Pulmonary artery endothelial cell (primary cell): ENCODE data around the gene DHRS3. TPM values are rescaled to one million over a fixed set of nuclear protein-coding genes. Genes with fewer than 3 reads are reported as not detected.
A peak's percentile ranks its signal among the peaks of the same experiment; 100 is the strongest.

Source experiments
- DNase-seq: peaks from one replicate; pipeline ENCODE4 v3.0.0-alpha.2; 2011; ENCODE audit warnings: low read depth, low spot score
- total RNA-seq: library from RNA; depleted of rRNA; stranded (reverse); fragments of >200 nt; gene quantifications from 2 replicates; pipeline ENCODE4 v1.2.3, GENCODE V29; 2014

The DHRS3 gene
- total RNA-seq, 1 donor from 2014 or later, result 37.1 TPM

GRCh38 chr1:12554521-12555305, 63.3 kb downstream of the DHRS3 start:
- no peak for DNase-seq

DNA sequence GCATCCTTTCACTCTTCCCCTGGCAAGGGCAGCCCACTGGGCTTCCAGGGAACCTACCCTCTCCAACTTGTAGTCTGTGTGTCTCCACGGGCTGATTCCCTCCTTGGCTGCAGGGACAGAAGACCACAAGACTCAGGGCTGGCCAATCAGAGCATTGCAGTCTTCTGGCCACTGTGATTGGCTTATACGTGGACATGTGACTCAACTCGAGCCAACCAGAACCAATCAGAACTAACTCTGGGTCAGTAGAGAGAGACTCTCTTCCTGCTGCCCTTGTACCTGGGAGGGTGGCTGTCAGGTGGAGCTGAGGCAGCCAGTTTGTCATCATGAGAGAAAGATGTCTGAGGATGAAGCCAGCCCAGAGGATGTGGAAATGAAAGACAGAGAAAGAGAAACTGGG, 64.0 kb downstream of the DHRS3 start:
- no peak for DNase-seq

DNA sequence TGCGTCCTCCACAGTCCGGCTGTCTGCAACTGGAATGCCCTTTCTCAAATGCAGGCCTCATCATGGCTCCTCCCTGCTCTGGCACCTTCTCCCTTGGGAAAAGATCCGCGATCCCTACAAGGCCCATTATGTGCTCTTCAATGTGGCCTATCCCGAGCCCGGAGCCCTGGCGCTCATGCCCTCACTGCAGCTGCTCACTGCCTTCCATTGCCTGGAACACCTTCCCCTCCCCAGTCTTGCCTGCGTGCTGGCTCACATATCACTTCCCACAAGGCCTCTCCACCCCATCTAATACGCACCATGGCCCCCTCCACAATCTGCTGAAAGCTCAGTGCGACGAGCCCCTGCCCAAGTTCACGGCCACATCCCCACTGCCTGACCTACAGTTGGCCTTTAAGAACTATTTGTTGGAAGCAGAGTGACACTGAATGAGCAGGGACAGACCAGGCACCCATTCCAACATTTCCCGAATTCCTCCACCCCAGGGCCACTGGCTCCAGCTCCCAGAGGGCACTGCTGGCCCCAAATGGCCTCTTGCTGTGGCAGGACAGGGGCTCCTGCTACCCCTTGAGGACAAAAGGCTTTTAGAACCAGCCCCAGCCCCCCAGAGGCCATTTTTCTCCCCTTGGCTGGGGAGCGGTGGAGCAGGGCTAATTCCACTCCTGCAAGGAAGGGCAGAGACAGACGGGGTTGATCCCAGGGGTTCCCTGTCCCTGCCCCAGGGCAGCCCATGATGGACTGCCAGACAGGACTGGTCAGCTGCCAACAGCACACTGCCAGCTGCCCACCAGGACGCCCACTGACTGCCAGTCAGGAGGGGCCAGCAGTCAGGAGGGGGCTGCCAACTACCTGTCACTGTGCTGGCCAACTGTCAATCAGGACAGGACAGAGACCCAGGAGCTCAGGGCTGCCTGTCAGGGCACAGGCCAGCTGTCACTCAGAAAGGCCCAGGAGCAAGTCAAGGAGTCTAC, 64.8 kb downstream of the DHRS3 start:
- no peak for DNase-seq

GRCh38 chr1:12552111-12552888, 65.7 kb downstream of the DHRS3 start:
- no peak for DNase-seq

DNA sequence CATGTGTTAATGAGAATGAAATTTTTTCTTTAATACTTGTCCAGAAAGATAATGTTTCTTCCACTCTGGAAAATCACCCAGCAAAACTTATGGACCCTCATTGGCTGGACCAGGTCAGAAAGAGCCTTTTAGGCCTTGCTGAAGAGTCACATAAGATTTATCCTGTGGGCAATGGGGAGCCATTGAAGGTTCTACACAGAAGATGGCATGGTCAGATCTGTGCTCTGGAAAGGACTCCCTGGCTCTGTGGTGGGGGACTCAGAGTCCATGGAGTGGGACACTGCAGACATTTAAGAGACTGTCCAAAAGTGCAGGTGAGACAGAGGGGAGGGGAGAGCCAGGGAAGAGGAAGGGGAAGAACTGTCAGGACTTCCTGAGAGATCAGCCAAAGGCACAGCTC, 66.4 kb downstream of the DHRS3 start:
- no peak for DNase-seq

DNA sequence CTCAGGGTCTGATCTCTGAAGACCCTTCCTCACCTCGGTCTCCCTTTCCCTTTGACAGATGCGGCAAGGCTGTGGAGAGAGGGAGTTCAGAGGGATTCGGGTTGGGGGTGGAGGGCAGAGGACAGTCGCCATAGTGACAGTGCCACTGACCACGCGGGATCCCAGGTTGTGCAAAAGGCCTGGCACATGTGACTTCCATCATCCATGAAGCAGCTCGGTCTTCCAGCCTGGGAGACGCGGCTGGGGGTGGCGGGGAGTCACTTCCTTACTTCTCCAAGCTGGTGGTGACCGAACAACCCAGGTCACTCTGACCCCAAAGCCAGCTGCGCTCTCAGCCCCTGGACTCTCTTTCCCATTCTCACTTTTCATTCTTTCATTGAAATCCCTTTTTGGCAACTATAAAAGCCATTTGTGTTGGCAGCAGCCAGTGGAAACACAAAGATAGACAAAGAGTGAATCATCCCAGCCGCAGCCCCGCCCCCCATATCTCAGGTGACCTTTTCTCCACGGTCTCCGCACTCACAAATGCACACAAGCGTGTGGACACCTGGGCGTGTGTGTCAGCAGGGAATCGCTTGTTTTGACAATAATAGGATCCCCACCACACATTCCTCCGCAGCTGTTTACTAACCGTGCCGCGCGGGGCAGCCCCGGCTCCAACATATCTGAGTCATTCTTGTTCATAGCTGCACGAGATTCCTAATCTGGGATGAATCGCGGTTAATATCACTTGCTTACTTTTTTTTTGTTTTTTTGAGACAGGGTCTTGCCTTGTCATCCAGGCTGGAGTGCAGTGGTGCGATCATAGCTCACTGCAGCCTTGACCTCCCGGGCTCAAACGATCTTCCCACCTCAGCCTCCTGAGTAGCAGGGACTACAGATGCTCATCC, 68.3 kb downstream of the DHRS3 start:
- DNase-seq, result peak; percentile 67

- DNase-seq, result no peak
Observed at GRCh38 chr1:12548973-12549459, 69.0 kb downstream of the DHRS3 start.

- no peak for DNase-seq
Observed at GRCh38 chr1:12548279-12548972, 69.6 kb downstream of the DHRS3 start.

DNA sequence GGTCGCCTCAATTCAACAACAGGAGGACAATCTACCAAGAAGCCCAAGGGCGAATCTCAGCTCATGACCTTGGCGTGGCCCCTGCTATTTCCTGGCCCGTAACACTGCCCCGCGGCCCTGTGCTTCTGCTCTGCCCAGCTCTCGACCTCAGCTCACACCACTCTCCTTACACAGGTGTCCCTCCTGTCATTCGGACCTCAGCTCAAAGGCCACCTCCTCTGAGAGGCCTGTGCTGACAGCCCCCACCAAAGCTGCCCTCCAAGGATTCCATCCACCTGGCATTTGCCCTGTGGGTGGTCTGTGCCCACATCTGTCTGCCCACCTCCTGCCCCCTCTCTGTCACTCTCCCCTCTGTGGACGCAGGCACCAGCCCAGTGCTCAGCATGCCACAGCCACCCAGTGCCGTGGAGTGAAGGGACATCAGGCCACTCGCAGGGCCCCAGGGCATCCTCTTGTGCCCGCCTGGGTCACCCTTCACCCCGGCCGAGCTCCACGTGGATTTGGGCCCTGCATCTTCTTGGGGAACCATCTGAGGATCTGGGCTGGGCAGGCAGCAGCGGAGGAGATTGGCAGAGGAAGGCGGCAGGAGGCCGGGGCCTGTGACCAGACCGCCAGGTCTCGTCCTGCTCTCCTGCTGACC, 70.3 kb downstream of the DHRS3 start:
- DNase-seq, result no peak

- DNase-seq, result no peak
Observed at GRCh38 chr1:12546771-12547585, 71.0 kb downstream of the DHRS3 start.

DNA sequence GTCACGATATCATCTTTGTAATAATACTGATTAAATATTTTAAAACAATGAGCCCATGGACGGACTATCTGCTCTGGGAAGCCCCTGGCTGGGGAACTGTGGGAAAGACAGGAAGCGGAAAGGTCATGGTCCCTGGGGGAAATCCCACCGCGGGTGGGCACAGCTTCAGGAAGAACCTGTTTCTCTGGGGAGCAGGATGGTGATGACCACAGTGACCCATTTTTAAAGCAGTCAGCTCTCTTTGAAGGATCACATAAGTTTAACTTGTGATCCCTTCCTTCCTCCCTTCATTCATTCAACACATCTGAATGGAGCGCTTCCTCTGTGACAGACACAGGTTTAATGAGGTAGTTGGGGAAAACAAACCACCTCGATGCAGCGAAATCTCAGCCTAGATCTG, 73.0 kb downstream of the DHRS3 start:
- peak; percentile 43 for DNase-seq

GRCh38 chr1:12544357-12544756, 73.7 kb downstream of the DHRS3 start:
- no peak for DNase-seq

GRCh38 chr1:12543740-12544154, 74.3 kb downstream of the DHRS3 start:
- DNase-seq, result no peak

DNA sequence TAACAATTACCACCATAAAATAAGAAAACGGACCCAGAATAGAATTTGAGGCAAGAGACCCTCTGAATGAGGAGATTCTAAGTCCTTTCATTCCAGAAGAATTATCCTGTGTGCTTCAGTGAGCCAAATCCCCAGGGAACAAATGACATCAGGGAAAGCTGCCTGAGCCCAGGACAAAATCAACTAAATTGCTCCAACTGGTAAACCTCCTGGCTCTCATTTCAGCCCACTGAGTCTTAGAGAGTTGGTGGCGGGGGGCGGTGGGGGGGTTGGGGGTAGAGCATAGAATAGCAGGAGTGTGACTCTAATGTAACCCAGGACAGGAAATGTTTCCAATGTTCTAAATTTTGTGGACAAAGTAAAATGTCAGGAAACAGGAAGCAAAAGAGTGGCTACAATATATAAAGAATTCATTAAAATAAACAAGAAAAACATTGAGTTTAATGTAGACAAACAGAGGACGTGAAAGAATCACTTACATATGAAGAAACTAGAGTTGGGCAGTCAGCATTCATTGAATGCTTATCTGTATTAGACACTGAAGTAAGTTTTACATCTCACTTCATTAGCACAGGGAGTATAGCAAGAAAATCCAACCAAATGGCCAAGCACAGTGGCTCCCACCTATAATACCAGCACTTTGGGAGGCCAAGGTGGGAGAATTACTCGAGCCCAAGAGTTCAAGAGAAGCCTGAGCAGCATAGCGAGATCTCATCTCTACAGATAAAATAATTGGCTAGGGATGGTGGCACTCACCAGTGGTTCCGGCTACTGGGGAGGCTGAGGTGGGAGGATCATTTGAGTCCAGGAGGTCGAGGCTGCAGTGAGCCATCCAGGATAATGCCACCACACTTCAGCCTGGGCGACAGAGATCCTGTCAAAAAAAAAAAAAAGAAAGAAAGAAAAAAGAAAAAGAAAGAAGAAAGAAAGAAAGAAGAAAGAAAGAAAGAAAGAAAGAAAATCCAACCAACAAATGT, 75.1 kb downstream of the DHRS3 start:
- DNase-seq, result no peak

GRCh38 chr1:12542138-12542465, 75.9 kb downstream of the DHRS3 start:
- DNase-seq, result no peak

- DNase-seq, result no peak
Observed at GRCh38 chr1:12541274-12542137, 76.5 kb downstream of the DHRS3 start.
